ENCODE data around the gene MYH10.

MYH10 gene

GRCh38 chr17:8577868-8578267 is 52.7 kb downstream of the MYH10 start:
- Histone ChIP-seq H3K4me2 (ENCODE audit: low read length) (no peak overlapping the region), H3K4me1 (ENCODE audit: insufficient read depth, low read length, severe bottlenecking) (no peaks in the 10 kb centered on the region), H3F3A (ENCODE audit: insufficient read depth, low read length) (no peaks in the 10 kb centered on the region), H3K9me3 (ENCODE audit: low read length) (no peaks in the 10 kb centered on the region), H3K9me2 (ENCODE audit: low read depth, low read length) (no peaks in the 10 kb centered on the region), H3K36me3 (ENCODE audit: insufficient read depth, low read length) (no peaks in the 10 kb centered on the region), H3K79me2 (ENCODE audit: insufficient read depth, low read length) (no peaks in the 10 kb centered on the region), H3K27me3 (ENCODE audit: insufficient read depth, low read length) (no peaks in the 10 kb centered on the region), H3K9ac (ENCODE audit: low read length) (no peak overlapping the region), H3K27ac (ENCODE audit: low read depth, low read length, poor library complexity, severe bottlenecking) (no peak overlapping the region), H3K4me3 (ENCODE audit: low read depth, low read length, poor library complexity, severe bottlenecking) (no peak overlapping the region), H2AFZ (ENCODE audit: low read length) (no peak overlapping the region), H4K20me1 (ENCODE audit: insufficient read depth, low read length) (no peaks in the 10 kb centered on the region)
- no peak for TF ChIP-seq EZH2 (IDR thresholded peaks at IDR 0.05; ENCODE audit: borderline replicate concordance, low read length)

- Histone ChIP-seq H3K4me1 (ENCODE audit: insufficient read depth, low read length, severe bottlenecking) (no peaks in the 10 kb centered on the region), H3K9ac (ENCODE audit: low read length) (no peak overlapping the region), H4K20me1 (ENCODE audit: insufficient read depth, low read length) (no peaks in the 10 kb centered on the region), H3K79me2 (ENCODE audit: insufficient read depth, low read length) (no peaks in the 10 kb centered on the region), H3K36me3 (ENCODE audit: insufficient read depth, low read length) (no peaks in the 10 kb centered on the region), H2AFZ (ENCODE audit: low read length) (no peak overlapping the region), H3K9me3 (ENCODE audit: low read length) (no peaks in the 10 kb centered on the region), H3K9me2 (ENCODE audit: low read depth, low read length) (no peaks in the 10 kb centered on the region), H3K4me2 (ENCODE audit: low read length) (no peak overlapping the region), H3K4me3 (ENCODE audit: low read depth, low read length, poor library complexity, severe bottlenecking) (no peak overlapping the region), H3F3A (ENCODE audit: insufficient read depth, low read length) (no peaks in the 10 kb centered on the region), H3K27me3 (ENCODE audit: insufficient read depth, low read length) (no peaks in the 10 kb centered on the region), H3K27ac (ENCODE audit: low read depth, low read length, poor library complexity, severe bottlenecking) (no peak overlapping the region)
- TF ChIP-seq EZH2 (IDR thresholded peaks at IDR 0.05; ENCODE audit: borderline replicate concordance, low read length) = no peak
- TF ChIP-seq, protein P1, sequence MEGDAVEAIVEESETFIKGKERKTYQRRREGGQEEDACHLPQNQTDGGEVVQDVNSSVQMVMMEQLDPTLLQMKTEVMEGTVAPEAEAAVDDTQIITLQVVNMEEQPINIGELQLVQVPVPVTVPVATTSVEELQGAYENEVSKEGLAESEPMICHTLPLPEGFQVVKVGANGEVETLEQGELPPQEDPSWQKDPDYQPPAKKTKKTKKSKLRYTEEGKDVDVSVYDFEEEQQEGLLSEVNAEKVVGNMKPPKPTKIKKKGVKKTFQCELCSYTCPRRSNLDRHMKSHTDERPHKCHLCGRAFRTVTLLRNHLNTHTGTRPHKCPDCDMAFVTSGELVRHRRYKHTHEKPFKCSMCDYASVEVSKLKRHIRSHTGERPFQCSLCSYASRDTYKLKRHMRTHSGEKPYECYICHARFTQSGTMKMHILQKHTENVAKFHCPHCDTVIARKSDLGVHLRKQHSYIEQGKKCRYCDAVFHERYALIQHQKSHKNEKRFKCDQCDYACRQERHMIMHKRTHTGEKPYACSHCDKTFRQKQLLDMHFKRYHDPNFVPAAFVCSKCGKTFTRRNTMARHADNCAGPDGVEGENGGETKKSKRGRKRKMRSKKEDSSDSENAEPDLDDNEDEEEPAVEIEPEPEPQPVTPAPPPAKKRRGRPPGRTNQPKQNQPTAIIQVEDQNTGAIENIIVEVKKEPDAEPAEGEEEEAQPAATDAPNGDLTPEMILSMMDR (IDR thresholded peaks at IDR 0.05; ENCODE audit: low read length) = no peak
Measured at GRCh38 chr17:8576559-8577294, 53.8 kb downstream of the MYH10 start.

GRCh38 chr17:8574687-8575086 is 55.8 kb downstream of the MYH10 start:
- Histone ChIP-seq H3K79me2 (ENCODE audit: insufficient read depth, low read length) (no peaks in the 10 kb centered on the region), H3F3A (ENCODE audit: insufficient read depth, low read length) (no peaks in the 10 kb centered on the region), H3K4me1 (ENCODE audit: insufficient read depth, low read length, severe bottlenecking) (no peaks in the 10 kb centered on the region), H3K4me3 (ENCODE audit: low read depth, low read length, poor library complexity, severe bottlenecking) (no peak overlapping the region), H3K9me3 (ENCODE audit: low read length) (no peaks in the 10 kb centered on the region), H3K36me3 (ENCODE audit: insufficient read depth, low read length) (no peaks in the 10 kb centered on the region), H3K9me2 (ENCODE audit: low read depth, low read length) (no peaks in the 10 kb centered on the region), H4K20me1 (ENCODE audit: insufficient read depth, low read length) (no peaks in the 10 kb centered on the region), H2AFZ (ENCODE audit: low read length) (no peak overlapping the region), H3K27ac (ENCODE audit: low read depth, low read length, poor library complexity, severe bottlenecking) (no peak overlapping the region), H3K9ac (ENCODE audit: low read length) (no peak overlapping the region), H3K27me3 (ENCODE audit: insufficient read depth, low read length) (no peaks in the 10 kb centered on the region), H3K4me2 (ENCODE audit: low read length) (no peak overlapping the region)
- TF ChIP-seq EZH2 (IDR thresholded peaks at IDR 0.05; ENCODE audit: borderline replicate concordance, low read length) = no peak
- TF ChIP-seq, protein P1 (IDR thresholded peaks at IDR 0.05; ENCODE audit: low read length) = no peak

DNA sequence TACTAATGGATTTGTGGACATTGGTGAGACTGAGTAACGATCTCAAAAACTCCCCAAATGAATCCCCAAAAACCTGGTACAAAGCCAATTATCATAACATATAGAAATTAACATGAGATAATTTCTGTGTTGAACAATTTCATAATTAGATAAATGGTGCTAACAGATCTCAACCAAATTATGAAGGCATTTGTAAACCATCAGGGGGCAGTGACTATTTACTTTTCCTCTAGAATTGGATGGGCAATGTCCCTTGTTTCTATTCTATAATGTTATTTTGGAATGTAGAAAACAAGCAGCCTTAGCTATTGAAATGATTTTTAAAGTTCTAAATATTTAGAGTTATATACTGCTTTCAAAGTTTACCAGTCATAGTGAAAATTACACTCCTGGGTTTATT is 57.8 kb downstream of the MYH10 start:
- no peak overlapping the region for H3K9ac ChIP-seq (ENCODE audit: low read length)
- H3K4me2 ChIP-seq (ENCODE audit: low read length) = no peak overlapping the region
- no peaks in the 10 kb centered on the region; the same call in 1 of the 2 replicates for H3K36me3 ChIP-seq (ENCODE audit: insufficient read depth, low read length)
- H2AFZ ChIP-seq (ENCODE audit: low read length) = no peak overlapping the region
- H3K4me3 ChIP-seq (ENCODE audit: low read depth, low read length, poor library complexity, severe bottlenecking) = no peak overlapping the region
- H3K27ac ChIP-seq (ENCODE audit: low read depth, low read length, poor library complexity, severe bottlenecking) = no peak overlapping the region
- no peaks in the 10 kb centered on the region for H4K20me1 ChIP-seq (ENCODE audit: insufficient read depth, low read length)
- H3K9me3 ChIP-seq (ENCODE audit: low read length) = no peaks in the 10 kb centered on the region
- H3K27me3 ChIP-seq (ENCODE audit: insufficient read depth, low read length) = no peaks in the 10 kb centered on the region
- no peaks in the 10 kb centered on the region for H3F3A ChIP-seq (ENCODE audit: insufficient read depth, low read length)
- no peaks in the 10 kb centered on the region for H3K9me2 ChIP-seq (ENCODE audit: low read depth, low read length)
- TF ChIP-seq, protein P1 (IDR thresholded peaks at IDR 0.05; ENCODE audit: low read length) = peak; percentile 36; the same call in 1 of the 2 replicates
- TF ChIP-seq EZH2 (IDR thresholded peaks at IDR 0.05; ENCODE audit: borderline replicate concordance, low read length) = no peak
- no peaks in the 10 kb centered on the region for H3K79me2 ChIP-seq (ENCODE audit: insufficient read depth, low read length)
- H3K4me1 ChIP-seq (ENCODE audit: insufficient read depth, low read length, severe bottlenecking) = no peaks in the 10 kb centered on the region

All from OCI-LY1 (cell line).